Activated T-helper 1 cell treated with anti-CD3 and anti-CD28 coated beads, Interleukin-2, amount 50 U/mL, for 16 hours (primary cell): ENCODE results near the gene LPO.

Source experiments
- DNase-seq, 2 donors: peaks; one replicate each; pipeline ENCODE4 v3.0.0-alpha.2; 2020; ENCODE audit warnings: low read depth in 1 of 2, low spot score in 1 of 2

Gene LPO

GRCh38 chr17:58316260-58316960 lies 78.0 kb downstream of the LPO start:
- DNase-seq = no peak

DNA sequence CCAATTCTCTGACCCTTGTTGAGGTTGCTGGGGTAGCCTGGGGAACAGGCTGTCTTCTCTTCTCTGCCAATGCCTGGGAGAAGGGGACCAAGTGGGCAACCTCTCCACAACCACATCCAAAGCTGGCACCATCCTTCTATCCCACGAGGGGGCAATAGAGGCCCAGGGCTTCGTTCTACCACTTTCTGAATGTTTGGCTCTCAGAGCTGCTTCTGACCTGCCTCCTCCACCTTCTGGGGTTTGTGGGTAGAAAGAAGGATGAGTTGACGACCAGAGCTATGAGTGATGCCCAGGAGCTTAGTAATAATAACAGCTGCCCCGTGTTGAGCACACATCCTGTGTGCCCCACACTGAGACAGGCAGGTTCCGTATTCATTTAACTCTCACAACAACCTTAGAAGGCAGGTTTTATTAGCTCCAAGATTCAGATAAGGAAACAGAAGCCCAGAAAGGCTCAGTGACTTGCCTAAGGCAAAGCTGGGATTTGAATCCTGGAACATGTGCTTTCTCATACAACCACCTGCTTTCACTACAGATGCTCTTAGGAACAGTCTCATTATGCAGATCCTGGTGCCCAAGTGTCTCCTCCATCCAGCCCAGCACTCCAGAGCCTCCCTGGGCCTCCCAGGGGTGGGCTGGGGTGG lies 79.2 kb downstream of the LPO start:
- no peak for DNase-seq

GRCh38 chr17:58318065-58318481 lies 79.7 kb downstream of the LPO start:
- no peak for DNase-seq
